ENCODE data around the gene RAB6A.
A peak's percentile ranks its signal among the peaks of the same experiment; 100 is the strongest.

Gene RAB6A

DNA sequence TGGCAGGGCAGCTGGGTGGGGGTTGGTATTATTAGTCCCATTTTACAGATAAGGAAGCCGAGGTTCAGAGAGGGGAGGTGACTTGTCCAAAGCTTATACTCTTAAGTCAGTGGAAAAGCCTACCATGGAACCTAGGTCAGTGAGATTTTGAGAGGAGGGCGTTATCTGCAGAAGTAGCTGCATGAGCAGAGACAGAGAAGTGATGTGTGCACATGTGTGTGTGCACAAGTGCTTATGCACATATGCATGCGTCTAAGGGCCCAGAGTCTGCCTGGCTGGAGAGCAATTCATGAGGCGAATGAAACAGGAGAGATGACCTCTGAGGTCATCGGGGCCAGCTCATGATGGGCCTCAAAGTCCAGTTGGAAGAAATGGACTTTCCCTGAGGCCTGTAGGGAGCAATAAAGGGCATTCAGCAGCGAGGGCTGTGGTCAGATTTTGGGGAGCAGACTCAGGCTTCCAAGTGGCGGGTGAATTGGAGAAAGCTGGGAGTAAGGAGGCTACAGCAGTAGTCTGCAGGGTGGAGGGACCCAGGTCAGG lies 106.3 kb downstream of the RAB6A start:
- DNase-seq (ENCODE audit: low read depth, low spot score): no peak

DNA sequence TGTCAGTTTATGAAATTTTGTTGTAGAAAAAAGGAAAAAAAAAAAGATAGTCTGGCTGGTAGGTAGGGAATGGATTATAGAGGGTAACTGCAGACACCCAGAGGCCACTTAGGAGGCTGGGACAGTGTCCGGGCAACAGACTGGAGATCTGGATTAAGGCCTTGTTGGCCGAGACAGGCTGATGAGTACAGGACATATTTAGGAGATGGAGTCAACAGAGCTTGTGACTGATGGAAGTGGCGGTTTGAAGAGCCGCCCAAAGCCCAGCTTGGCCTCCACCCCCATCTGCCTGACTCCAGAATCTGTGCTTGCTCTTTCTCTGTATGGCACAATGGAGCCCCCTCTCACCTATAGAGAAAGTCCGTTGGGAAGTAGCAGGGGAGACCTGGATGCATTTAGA lies 106.9 kb downstream of the RAB6A start:
- DNase-seq (ENCODE audit: low read depth, low spot score): no peak

DNA sequence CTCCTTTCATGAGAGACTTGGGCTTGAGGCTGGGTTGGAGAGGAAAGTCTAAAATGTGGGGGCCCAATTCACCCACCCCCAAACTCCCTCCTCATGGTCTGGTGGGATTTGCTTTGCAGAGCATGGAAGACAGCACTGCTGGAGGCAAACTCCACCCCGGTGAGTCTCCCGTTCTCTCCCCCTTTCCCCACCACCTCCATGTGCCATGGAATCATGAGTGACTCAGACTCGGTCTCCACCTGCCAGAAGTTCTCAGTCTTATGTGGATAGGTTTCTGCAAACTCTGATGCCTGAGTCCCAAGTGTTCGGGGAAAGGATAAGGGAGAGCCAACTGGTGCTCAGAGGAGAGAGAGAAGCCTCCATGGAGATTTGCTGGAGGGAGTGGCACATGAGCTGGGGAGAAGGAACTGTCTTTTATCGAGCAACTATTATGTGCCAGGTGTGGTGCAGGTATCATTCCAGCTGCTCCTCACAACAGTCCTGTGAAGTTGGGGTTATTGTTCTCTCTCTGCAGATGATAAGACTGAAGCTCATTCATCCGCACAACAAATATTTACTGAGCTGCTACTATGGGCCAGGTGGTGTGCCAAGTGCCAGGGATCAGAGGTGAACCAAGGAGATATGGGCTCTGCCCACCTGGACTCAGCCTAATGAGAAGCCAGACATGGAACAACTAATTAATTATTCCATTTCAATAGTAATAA lies 107.9 kb downstream of the RAB6A start:
- no peak for DNase-seq (ENCODE audit: low read depth, low spot score)

DNA sequence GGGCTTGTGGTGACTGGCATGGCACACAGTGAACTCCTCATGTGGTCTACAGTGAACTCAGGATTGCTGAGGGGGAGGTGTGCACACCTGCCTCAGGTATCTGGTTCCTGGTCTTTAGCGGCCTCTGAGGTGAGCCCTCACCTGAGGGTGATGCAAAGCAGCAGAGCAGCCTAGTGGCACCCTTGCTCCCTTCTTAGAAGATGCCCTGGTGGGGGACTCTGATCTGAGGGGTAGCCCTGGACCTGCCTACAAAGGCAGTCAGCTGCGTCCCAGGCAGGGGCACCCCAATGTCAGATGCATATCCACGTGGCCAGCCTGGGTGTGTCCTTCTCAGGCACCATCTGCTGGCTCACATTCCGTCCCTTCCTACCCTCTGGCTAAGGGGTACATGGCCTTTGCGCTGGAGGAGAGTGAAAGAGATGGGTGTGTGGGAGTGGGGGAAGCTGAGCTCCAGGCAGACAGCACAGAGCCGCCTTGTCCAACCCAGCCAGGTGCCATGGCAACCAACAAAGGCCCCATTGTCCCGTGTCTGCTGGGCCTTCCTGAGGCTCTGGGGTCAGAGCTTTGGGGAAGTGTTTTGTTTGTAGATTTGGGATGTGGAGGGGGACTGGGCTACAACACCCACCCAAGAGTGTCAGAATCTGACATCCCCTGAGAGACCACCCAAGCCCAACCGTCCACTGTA lies 108.7 kb downstream of the RAB6A start:
- no peak for DNase-seq (ENCODE audit: low read depth, low spot score)

DNA sequence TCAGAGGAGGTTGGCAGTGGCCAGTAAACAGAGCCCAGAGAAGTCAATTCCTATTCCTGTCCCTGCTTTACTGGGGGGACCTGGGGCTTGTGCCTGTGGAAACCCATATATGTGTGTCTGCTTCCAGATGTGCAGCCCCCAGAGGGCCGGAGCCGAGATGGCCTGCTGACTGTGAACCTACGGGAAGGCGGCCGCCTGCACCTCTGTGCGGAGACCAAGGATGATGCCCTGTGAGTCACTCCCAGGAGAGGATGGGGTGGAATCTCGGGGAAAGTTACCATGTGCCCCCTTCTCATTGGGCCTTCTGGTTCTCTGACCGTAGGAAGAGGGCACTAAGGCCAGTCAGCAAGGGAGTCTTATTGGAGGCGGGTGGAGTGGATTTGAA lies 109.2 kb downstream of the RAB6A start:
- DNase-seq (ENCODE audit: low read depth, low spot score): no peak

DNA sequence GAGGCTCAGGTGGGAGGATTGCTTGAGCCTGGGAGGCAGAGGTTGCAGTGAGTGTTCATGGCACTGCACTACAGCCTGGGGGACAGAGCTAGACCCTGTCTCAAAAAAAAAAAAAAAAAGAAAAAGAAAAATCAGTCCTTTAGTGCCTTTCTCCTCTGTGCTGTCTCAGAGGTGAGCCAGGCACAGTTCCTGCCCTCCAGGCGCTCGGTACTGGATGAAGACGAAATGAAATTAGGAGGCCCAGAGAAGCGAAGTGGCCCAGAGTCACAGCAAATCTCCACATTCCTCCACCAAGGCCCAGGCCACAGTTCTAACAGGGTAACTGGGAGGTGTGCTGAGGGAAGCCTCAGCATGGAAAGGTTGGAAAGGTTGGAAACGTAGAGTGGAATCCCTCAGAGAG lies 109.6 kb downstream of the RAB6A start:
- DNase-seq (ENCODE audit: low read depth, low spot score): no peak

DNA sequence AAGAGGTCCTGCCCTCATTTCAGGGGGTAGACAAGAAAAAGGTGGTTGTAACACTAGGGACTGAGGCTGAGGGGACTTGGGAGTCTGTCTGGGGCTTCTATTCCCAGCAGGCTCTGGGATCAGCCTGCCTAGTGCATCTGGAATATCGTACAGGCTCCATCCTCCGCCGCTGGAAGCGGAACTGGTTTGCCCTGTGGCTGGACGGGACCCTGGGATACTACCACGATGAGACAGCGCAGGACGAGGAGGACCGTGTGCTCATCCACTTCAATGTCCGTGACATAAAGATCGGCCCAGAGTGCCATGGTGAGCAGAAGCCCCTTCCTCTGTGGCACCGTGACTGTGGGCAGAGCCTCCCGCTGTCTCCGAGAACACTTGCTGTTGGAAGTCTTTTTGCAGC lies 110.5 kb downstream of the RAB6A start:
- no peak for DNase-seq (ENCODE audit: low read depth, low spot score)

DNA sequence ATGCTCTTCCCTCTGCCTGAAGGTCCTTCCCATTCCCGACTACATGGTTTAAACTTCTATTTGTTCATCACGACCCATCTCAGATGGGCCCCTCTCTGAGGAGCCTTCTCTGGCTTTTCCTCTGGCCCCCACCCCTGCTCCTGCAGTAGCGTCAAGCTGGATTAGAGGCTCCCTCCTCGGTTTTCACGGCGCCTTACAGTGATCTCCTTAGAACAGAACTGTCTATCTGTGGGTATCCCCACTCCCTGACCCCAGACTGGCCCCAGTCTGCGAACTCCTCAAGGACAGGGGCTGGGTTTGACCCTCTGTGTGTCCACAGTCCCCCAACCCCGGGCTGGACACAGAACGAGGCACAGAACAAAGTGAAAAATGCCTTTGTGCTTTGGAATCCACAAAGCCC lies 111.7 kb downstream of the RAB6A start:
- DNase-seq (ENCODE audit: low read depth, low spot score): no peak

DNA sequence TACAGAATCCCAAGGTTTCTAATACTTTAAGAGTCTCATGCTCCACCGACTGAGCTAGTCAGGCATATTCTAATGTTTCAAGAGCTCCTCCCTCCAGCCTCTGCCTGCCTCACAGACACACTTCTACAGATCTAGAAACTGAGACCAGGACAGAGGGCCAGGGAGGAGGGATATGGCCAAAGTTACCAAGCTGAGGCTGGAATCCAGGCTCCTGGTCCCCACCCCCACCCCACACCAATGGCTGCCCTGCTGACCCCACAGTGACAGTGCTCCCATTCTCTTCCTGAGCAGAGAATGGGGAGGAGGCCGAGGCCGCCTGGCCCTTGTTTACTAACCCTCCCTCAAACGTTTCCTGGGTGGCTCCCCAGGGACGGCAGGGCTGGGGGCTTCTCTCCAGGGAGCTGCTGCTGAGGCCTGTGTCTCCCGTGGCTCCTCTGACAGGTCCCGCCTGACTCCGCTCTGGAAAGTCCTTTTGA lies 112.3 kb downstream of the RAB6A start:
- DNase-seq (ENCODE audit: low read depth, low spot score): no peak

DNA sequence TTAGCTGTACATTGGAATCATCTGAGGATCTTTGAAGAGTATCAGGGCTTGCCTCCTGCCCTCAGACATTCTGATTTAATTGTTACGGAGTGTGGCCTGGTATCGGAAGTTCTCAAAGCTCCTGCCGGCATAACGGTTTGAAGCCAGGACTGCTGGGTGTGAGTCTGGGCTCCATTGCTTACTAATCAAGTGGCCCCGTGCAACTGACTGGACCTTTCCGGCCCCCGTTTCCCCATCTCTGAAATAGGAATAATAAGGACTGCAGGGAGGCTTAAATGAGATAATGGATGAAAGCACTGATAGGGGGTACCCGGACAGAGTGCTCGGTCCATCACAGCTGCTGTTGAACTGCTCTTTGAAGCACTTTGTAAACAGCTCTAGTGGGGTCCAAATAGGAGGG lies 112.8 kb downstream of the RAB6A start:
- DNase-seq (ENCODE audit: low read depth, low spot score): no peak

DNA sequence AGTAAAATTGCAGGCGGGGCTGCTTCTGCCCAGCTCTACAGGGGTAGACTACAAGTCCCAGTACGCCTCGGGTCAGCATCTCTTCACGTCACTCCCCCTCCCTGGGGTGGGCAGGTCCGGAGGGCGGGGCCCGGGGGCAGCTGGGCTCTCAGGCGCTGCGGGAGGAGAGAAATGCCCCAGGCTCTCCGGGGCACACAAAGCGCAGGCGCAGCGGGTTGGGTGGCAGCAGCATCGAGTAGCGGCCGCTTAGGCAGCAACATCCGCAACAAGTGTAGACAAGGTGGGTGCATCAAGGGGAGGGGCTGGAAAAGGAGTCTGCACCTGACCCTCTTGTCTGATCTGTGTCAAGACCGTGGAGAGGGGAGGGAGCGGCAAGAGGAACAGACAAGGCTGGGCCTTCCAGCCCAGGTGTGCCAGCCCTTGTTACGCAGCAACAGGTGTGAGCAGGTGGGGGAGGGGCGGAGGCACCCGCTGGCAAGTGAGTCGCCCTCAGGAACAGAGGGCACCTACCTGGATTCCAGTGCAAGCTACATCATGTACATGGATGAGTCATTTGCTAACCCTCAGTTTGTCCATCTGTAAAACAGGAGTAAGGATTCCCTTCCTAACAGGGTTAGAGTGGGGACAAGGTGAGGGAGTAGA lies 113.3 kb downstream of the RAB6A start:
- peak; percentile 81 for DNase-seq (ENCODE audit: low read depth, low spot score)

DNA sequence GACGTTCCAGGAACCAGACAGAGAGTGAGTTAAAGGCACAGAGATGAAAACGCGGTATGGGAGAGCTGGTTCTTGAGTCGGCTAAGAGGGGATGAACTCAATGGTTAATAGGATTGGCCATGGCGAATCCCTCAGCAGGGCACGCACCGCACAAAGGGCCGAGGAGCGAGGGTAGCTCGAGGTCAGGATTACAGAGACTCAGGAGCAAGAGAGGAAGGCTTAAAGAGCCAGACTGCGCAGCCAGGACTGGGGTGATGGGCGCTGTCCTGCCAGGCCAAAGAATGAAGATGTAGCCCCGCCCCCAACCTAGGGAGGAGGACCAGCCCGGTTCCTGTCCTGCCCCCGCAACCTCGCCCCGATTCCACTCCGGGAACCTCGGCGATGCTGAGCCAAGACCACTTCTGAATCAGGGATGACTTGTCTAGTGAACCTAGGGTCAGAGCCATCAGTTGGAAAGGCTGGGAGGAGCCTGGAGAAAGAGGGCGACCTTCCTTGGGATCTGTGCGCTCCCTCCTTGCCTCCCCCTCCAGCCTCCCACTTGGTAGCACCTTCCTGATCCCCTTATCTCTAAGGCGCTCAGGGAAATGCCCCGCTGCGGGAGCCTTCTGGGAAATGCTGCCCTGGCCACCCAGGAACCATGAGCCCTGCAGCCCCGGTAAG lies 114.8 kb downstream of the RAB6A start, which contains the start of gene PLEKHB1:
Gene PLEKHB1, plus strand, starts transcription at position 610 of the 660 bp plus-strand sequence. Its CDS starts 28 bp downstream, at position 638.
- DNase-seq (ENCODE audit: low read depth, low spot score): no peak

DNA sequence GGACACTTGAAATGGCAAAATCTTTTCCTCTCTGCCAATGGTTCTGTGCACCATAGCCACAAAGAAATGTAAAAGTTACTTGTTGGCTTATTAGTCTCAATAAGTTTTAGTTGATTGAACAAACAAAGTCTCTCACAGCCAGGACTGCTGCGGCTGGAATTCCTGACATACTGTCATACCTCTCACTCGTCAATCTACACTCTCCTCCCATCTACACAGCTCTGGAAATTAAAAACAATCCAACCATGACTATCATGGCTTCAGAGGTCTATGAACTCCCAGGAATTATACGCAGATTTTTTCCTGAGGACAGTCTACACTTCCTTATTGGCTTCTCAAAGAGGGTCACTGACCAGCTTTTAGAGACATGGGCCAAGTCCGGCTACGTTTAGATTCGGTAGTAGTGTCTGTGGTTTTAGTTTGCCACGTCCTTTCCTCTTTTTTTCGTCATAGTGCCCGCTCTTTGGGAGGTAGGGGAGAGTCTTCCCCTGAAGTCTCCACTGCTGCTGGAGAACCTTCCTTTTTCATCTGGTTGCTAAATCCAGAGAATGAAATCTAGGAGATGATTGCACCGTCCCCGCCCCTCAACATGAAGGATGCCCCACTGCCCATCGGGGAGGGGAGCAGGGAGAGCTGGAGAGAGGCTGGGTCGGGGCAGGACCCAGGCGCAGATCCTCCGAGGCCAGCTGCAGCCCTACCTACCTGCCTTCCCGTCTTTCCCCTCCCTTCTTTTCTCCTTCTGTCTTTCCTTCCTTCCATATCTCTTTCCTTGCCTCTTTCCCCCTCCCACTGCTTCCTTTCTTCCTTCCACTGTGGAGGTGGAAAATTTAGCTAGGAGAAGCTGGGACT lies 115.5 kb downstream of the RAB6A start:
- DNase-seq (ENCODE audit: low read depth, low spot score): no peak

DNA sequence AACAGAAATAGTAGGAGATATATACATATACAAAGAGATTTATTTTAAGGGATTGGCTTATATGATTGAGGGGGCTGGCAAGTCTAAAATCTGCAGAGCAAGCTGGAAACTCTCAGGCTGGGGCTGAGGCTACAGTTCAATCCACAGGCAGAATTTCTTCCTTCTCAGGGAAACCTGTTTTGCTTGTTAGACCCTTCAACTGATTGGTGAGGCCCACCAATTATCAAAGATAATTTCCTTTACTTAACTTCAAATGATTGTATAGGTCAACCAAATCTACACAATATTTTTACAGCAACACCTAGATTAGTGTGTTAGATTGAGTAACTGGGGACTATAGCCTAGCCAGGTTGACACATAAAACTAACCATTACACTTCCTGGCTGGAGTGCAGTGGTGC lies 119.2 kb downstream of the RAB6A start:
- DNase-seq (ENCODE audit: low read depth, low spot score): no peak

DNA sequence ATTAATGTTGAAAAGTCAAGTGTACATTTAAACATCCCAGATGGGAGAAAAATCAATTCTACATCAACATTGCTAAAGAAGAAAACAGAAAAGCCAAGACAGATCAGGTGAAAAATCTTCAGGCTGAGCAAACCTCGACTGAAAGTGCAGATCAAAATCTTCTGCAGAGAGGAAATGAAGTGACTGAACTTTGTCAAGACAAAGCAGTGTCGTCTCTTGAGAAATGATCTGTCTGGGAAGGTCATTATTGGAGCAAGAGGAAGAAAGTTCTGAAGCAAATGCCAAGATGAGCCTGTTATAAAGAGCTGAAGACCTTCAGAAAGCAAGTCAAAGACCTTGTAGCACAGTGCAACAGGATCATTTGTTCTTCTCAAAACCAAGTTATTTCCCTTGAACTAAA lies 120.3 kb downstream of the RAB6A start:
- DNase-seq (ENCODE audit: low read depth, low spot score): no peak

DNA sequence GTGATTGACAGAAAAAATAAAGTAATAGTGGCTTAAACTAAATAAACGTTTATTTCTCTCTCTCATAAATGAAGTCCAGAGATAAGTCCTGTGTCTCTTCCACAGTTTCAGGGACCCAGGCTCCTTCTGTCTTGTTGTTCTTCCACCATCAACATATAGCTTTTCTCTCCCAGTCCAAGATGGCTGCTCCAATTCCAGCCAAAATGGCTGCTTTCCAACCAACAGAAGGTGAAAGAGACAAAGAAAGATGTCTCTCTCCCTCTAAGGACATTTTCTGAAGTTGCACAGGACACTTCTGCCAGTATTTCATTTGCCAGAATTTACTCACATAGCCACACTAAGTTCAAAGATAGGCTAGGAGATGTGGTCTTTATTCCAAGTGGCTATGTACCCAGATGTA lies 123.9 kb downstream of the RAB6A start:
- no peak for DNase-seq (ENCODE audit: low read depth, low spot score)

DNA sequence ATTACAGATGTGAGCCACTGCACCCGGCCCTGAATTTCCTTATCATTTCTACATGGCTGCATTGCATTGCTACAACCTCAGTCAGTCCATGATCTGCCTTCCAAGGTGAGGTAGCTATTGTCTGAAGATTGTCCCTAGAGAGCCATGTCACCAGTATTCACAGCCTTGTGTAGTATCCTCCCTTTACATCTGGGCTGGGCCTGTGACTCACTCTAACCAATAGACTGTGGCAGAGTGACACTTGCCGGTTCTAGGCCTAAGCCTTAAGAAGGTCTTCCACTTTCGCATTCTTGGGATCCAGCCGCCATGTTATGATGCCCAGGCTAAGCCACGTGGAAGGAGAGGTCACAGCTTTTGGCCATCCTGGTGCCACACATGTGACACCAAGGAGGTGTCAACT lies 124.6 kb downstream of the RAB6A start:
- no peak for DNase-seq (ENCODE audit: low read depth, low spot score)

DNA sequence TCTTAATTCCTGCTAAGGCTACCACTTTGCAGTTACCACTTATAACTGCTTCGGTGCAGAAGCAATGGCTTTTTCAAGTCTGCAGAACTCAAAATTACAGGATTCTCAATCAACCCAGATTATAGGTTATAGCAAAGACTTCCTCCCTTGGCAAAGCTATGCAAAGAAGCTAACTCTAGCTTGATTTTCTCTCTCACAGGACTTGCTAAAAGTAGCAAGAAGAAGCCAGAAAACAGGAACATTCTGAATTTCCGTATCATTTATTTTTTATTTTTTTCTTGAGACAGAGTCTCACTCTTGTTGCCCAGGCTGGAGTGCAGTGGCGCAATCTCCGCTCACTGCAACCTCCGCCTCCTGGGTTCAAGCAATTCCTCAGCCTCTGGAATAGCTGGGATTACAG lies 125.2 kb downstream of the RAB6A start:
- DNase-seq (ENCODE audit: low read depth, low spot score): no peak

DNA sequence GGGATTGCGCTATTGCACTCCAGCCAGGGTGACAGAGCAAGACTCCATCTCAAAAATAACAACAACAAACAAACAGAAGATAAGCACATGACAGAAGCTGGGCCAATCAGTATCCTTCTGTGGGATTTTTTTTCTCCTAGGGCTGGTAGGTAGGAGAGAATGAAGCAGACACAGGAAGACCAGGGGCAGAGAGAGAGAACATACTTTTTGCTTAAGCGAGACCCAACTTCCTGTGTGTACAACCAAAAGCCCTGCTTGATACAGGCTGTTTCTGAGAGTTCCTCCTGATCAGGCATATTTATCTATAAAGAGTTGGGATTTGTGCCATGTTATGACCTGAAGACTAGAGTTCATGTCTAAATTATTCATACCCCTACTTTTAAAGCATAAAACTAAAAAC lies 126.9 kb downstream of the RAB6A start:
- DNase-seq (ENCODE audit: low read depth, low spot score): no peak

DNA sequence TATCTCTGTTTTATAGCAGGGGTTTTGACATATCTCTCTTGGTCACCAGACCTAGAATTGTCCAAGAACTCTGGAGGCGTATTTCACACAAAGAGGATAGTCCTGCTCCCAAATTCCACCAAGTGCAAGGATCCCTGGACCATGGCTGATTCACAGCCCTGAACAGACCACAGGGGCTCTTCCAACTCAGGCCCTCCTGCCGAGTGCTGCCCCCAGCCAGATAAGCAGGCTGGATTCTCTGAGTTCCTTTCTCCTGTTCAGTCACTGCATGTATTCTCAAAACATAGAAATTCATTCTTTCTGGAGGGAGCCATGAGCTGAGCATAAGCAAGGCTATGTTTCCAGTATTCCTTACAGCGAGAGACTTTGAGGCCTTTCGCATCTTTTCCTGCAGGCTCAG lies 127.9 kb downstream of the RAB6A start:
- DNase-seq (ENCODE audit: low read depth, low spot score): no peak

DNA sequence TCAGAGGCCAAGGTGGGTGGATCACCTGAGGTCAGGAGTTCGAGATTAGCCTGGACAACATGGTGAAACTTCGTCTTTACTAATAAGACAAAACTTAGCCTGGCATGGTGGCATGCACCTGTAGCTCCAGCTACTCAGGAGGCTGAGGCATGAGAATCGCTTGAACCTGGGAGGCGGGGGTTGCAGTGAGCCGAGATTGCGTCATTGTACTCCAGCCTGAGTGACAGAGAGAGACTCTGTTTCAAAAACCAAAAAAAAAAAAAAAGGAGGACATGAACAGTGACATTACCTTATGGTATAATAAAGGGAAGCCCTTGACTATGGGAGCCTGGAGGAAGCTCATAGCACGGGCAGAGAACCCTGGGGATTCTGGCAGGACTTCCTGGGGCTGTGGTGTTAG lies 131.0 kb downstream of the RAB6A start:
- DNase-seq (ENCODE audit: low read depth, low spot score): no peak
